GM12865 (cell line): ENCODE measurements around the gene INSYN1.

ENCODE experiments used
- DNase-seq: peaks from one replicate; pipeline ENCODE4 v3.0.0; 2010; ENCODE audit warnings: low read depth
- H3K4me3 ChIP-seq: 2 replicates; pipeline ENCODE4 v1.5.1; 2011; ENCODE audit warnings: mild to moderate bottlenecking, low read depth, low read length, control low read depth
- TF ChIP-seq, protein P1 (sequence below): IDR thresholded peaks from 2 replicates; pipeline ENCODE4 v1.5.1; 2011; ENCODE audit warnings: low read length, control low read depth, low read depth, inconsistent platforms; ENCODE audit not compliant: insufficient read depth; ENCODE audit errors: missing control alignments

The INSYN1 gene

DNA sequence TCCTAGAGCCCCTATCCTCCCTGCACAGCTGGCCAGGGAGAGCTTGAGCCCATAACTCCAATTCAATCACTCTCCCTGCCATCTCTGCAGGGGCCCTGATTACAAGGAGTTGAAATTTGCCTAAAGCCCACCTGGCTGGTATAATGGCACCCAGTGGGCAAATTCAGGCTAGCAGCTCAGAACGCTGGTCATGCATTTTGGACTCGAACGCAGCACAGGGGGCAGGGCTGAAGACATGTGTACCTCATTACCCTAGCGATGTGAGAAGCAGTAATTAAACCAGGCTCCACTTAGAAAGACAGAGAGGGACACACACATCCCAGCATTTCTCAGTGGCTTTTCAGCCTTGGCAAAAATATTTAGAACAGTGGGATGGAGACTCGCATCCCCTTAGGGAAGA is 3.2 kb downstream of the INSYN1 start:
- TF ChIP-seq, protein P1, sequence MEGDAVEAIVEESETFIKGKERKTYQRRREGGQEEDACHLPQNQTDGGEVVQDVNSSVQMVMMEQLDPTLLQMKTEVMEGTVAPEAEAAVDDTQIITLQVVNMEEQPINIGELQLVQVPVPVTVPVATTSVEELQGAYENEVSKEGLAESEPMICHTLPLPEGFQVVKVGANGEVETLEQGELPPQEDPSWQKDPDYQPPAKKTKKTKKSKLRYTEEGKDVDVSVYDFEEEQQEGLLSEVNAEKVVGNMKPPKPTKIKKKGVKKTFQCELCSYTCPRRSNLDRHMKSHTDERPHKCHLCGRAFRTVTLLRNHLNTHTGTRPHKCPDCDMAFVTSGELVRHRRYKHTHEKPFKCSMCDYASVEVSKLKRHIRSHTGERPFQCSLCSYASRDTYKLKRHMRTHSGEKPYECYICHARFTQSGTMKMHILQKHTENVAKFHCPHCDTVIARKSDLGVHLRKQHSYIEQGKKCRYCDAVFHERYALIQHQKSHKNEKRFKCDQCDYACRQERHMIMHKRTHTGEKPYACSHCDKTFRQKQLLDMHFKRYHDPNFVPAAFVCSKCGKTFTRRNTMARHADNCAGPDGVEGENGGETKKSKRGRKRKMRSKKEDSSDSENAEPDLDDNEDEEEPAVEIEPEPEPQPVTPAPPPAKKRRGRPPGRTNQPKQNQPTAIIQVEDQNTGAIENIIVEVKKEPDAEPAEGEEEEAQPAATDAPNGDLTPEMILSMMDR = no peak

DNA sequence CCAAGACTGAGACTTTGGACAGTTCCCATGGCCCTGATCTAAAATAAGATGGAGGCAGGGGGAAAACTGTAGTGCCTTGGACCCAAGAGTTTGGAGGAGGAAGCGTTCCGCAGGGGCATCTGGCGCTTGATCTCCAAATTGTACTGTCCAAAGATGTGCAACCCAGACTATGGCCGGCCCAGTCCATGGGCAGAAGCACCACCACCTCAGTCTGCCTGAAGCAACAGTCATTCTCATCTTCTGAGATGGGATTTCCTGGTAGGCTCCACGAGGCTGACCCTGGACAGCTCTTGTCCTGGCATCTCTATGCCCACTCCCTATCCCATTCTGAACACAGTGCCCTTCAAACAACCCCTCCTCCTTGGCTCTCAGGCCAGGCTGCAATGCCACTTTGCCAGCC is 3.6 kb downstream of the INSYN1 start:
- DNase-seq = no peak
- no peak overlapping the region for H3K4me3 ChIP-seq
- TF ChIP-seq, protein P1 = no peak

More for the DNA sequence above, 3.2 kb downstream of the INSYN1 start:
- DNase-seq = no peak
- no peak overlapping the region for H3K4me3 ChIP-seq

GRCh38 chr15:73748730-73749129 is 4.4 kb downstream of the INSYN1 start:
- TF ChIP-seq, protein P1 = no peak
- no peak for DNase-seq

DNA sequence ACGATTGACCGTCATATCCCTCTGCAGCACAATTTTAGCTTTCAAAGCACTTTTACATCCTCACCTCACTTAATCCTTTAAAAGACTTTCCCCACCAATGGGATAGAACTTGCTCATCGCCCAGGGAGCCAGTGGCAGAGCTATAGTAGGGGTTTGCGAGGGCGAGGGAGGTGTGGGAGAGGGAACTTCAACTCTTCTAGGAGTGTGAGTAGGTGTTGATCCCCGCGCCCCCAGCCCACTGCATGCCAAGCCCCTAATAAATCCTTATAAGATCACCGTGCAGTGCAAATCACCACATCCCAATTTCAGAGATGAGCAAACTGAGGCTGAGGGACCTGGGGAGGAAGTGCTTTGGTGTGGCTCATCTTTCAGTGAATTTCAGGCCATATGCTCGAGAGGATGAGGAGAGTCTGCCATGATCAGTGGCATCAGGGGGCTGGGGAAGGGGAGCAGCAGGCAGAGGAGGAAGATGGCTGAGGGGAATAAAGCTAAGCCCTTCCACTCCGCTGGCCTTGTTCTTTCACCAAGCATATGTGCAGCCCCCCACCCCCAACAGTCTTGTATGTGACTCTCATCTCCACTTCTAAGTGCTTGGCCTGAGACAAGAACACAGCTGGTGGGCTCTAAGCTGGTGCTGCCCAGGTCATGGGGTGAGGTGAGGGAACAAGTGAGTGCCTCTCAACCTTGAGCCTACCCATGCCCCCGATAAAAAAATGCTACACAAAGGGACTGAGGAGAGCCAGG is 5.1 kb downstream of the INSYN1 start:
- DNase-seq = no peak
- TF ChIP-seq, protein P1 = no peak
- H3K4me3 ChIP-seq = no peak overlapping the region

More at GRCh38 chr15:73748730-73749129, 4.4 kb downstream of the INSYN1 start:
- H3K4me3 ChIP-seq = no peak overlapping the region

DNA sequence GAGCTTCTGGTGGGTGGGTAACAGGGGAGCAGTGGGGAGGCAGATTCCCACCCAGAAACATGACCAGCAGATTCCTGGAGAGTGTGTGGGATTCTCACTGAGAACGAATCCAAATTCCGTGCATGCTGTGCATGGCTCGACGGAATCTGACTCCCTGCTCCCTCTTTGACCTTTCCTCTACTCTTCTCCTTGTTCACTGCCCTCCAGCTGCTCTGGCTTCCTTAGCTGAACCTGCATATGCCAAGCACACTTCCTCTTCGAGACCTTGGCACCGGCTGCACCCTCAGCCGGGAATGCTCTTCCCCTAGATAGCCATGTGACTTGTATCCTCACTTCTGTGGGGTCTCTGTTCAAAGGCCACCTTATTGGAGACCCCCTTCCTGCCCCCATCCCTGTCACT is 6.3 kb downstream of the INSYN1 start:
- no peak for DNase-seq
- TF ChIP-seq, protein P1 = no peak
- H3K4me3 ChIP-seq = no peak overlapping the region

DNA sequence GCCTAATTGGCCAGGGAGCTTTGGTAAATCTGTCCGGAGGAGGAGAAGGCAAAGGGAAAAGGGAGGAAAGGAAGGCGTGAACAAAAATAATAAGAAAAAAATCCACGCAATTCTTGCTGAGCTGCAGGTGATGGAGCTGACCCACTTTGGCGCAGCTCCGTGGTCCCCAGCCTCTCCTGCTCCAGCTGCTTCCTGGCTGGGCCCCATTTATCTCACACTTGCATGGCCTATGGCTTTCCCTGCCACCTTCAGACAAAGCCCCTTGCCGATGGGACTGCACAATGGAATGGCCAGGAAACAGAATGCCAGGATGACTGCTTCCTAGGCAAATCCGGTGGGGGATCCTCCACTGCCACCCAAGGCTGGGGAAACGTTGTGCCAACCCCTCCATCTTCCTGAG is 6.9 kb downstream of the INSYN1 start:
- TF ChIP-seq, protein P1 = no peak
- no peak for DNase-seq
- no peak overlapping the region for H3K4me3 ChIP-seq

- no peak for DNase-seq
Observed at GRCh38 chr15:73745073-73745472, 8.1 kb downstream of the INSYN1 start.

More at GRCh38 chr15:73745073-73745472, 8.1 kb downstream of the INSYN1 start:
- no peak overlapping the region for H3K4me3 ChIP-seq
- TF ChIP-seq, protein P1 = no peak
